Kidney (tissue), 22 donors: Measurements from ENCODE around the gene PODNL1. TPM values are rescaled to one million over a fixed set of nuclear protein-coding genes. Genes with fewer than 3 reads are reported as not detected.

Source experiments
- DNase-seq, 5 donors: peaks; one replicate each; pipeline ENCODE4 v3.0.0-alpha.2; 2013 to 2020
- FAIRE-seq: peaks from 2 replicates; lab custom pipeline; 2012; peaks lifted over from hg19 to GRCh38; lab: Jason Lieb, UNC
- H3K27ac ChIP-seq, 2 donors: one replicate each; pipeline ENCODE4 v1.7.0; 2013; ENCODE audit warnings: low read depth in 2 of 2, low read length in 2 of 2, inconsistent platforms in 1 of 2
- H3K27me3 ChIP-seq: one replicate; pipeline ENCODE4 v1.7.1; 2013; ENCODE audit warnings: low read length, inconsistent platforms; ENCODE audit not compliant: control insufficient read depth, insufficient read depth
- H3K36me3 ChIP-seq, 3 donors: one replicate each; pipeline versions ENCODE4 v1.7.0 to v1.7.1; 2013; ENCODE audit warnings: low read length in 3 of 3, control low read depth in 1 of 3, inconsistent platforms in 1 of 3; ENCODE audit not compliant: insufficient read depth in 3 of 3, control insufficient read depth in 2 of 3
- H3K4me1 ChIP-seq, 3 donors: one replicate each; pipeline versions ENCODE4 v1.7.0 to v1.7.1; 2013; ENCODE audit warnings: low read length in 3 of 3, inconsistent platforms in 1 of 3, low read depth in 1 of 3; ENCODE audit not compliant: control insufficient read depth in 2 of 3, insufficient read depth in 2 of 3
- H3K4me3 ChIP-seq, 3 donors: one replicate each; pipeline versions ENCODE4 v1.7.0 to v1.8.1; 2013; ENCODE audit warnings: low read length in 3 of 3, control low read depth in 1 of 3, inconsistent platforms in 1 of 3
- H3K9ac ChIP-seq, 3 donors: one replicate each; pipeline versions ENCODE4 v1.7.0 to v1.7.1; 2013; ENCODE audit warnings: low read length in 3 of 3, control low read depth in 1 of 3, inconsistent platforms in 1 of 3
- H3K9me3 ChIP-seq, 3 donors: one replicate each; pipeline versions ENCODE4 v1.7.0 to v1.7.1; 2013; ENCODE audit warnings: low read length in 3 of 3, control low read depth in 1 of 3, inconsistent platforms in 1 of 3; ENCODE audit not compliant: control insufficient read depth in 2 of 3, insufficient read depth in 1 of 3
- intact Hi-C: fragments of 100-400 bp; cut with DNase I; formaldehyde crosslinking; loops from one replicate; pipeline ENCODE4 v1.11.1; 2022
- long read RNA-seq, 10 donors: library from polyadenylated mRNA in 1 of 10; unstranded in 1 of 10; transcript quantifications; one replicate each; pipeline ENCODE4 v2.0.0 and lab custom pipeline, GENCODE V29; 2021 to 2026
- polyA plus RNA-seq: library from polyadenylated mRNA; stranded (reverse); fragments of 350-450 nt; fragmentation: Illumina TruSeq; extraction: RNeasy Lipid Tissue Mini Kit (QIAGEN cat#74804); gene quantifications from one replicate; pipeline ENCODE4 v1.2.3, GENCODE V29; 2014; ENCODE audit warnings: low read depth, low replicate concordance; ENCODE audit not compliant: insufficient read depth
- total RNA-seq: library from RNA; stranded (reverse); fragmentation: NEBNext Ultra II Directional; extraction: Animal tissue kit (Norgen Biotek cat#: 25700); gene quantifications from one replicate; pipeline ENCODE4 v1.2.1, GENCODE V29; 2021
- TF ChIP-seq, protein P1 (sequence below): IDR thresholded peaks from 3 replicates; pipeline ENCODE4 v1.5.1; 2012; ENCODE audit warnings: mild to moderate bottlenecking, moderate library complexity, borderline replicate concordance; ENCODE audit not compliant: insufficient read depth; ENCODE audit errors: extremely low read depth
- donor health status: control.
- donor health status: control.
- donor health status: control.
- donor health status: control.
- donor health status: control.
- donor health status: DM: yes; HTN: yes; CAD: no.
- donor health status: Normal renal cell carcinoma (clear cell type).

The PODNL1 gene, protein sequence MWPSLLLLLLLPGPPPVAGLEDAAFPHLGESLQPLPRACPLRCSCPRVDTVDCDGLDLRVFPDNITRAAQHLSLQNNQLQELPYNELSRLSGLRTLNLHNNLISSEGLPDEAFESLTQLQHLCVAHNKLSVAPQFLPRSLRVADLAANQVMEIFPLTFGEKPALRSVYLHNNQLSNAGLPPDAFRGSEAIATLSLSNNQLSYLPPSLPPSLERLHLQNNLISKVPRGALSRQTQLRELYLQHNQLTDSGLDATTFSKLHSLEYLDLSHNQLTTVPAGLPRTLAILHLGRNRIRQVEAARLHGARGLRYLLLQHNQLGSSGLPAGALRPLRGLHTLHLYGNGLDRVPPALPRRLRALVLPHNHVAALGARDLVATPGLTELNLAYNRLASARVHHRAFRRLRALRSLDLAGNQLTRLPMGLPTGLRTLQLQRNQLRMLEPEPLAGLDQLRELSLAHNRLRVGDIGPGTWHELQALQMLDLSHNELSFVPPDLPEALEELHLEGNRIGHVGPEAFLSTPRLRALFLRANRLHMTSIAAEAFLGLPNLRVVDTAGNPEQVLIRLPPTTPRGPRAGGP
- 3.0 TPM for total RNA-seq
- not detected for polyA plus RNA-seq
- long read RNA-seq, donor 1, result 0 reads
- long read RNA-seq, donor 2, result 0 reads
- long read RNA-seq, donor 3, result 0 reads
- long read RNA-seq, donor 4, result 0 reads
- long read RNA-seq, donor 5, result 0 reads
- long read RNA-seq, donor 6, result 0 reads
- long read RNA-seq, donor 7, partial matches to known transcripts, result 1 of 3 reads
- long read RNA-seq, donor 7, other reads (novel, unspliced or antisense), result 1 of 3 reads
- long read RNA-seq, donor 8, result 0 reads
- long read RNA-seq, donor 9, result 0 reads
- long read RNA-seq, donor 10, result 0 reads

DNA sequence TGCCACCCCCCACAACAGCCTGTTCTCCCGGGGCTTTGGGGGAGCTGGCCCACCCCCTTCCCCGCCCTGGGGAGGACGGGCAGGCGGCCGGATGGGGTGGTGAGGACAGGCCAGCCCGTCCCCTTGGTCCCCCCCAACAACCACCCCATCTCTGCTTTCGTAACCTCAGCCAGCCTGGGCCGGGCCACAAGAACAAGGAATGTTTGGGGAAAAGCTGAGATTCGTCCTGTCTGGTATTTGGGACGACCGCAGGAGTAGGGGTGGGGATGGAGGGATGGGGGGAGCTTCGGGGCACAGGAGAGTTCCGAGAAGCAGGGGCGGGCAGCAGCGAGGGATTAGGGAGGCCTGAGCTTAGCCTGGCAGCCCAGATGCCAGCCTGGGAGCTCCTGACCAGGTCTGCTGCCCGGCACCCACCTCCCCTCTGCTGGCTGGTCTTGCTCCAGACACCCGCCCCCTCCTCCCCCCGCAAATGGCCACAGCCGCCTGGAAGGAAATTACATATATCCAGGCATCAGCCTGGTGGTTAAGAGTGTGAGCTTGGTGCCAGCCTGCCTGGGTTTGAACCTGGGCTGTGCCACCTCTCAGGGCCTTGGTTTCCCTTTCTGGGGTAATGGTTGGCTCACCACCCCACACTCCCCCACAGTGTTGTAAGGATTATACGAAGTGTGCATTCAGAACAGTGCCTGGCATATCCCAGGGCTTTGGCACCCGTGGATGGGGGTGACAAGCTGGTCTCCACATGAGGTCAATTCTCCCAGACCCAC lies at the start of gene PODNL1:
TSS of gene PODNL1 (minus strand) at position 117 of the 764 bp plus-strand sequence. CDS start 236 bp downstream, outside the sequence.
- no peak within 1 kb of the TSS for H3K27ac ChIP-seq
- H3K36me3 ChIP-seq, result peaks cover 0 to 2% (median 0%) of the 10 kb centered on the region in 3 donors
- H3K4me1 ChIP-seq, result no peaks in the 10 kb centered on the region
- H3K9ac ChIP-seq, result no peak within 1 kb of the TSS
- FAIRE-seq, result no peak
- no peak within 1 kb of the TSS for H3K4me3 ChIP-seq
- DNase-seq, result peak in 4 of 5 donors; percentile 12 to 84 (median 46)
- intact Hi-C loops, result no loop called here
- TF ChIP-seq, protein P1, sequence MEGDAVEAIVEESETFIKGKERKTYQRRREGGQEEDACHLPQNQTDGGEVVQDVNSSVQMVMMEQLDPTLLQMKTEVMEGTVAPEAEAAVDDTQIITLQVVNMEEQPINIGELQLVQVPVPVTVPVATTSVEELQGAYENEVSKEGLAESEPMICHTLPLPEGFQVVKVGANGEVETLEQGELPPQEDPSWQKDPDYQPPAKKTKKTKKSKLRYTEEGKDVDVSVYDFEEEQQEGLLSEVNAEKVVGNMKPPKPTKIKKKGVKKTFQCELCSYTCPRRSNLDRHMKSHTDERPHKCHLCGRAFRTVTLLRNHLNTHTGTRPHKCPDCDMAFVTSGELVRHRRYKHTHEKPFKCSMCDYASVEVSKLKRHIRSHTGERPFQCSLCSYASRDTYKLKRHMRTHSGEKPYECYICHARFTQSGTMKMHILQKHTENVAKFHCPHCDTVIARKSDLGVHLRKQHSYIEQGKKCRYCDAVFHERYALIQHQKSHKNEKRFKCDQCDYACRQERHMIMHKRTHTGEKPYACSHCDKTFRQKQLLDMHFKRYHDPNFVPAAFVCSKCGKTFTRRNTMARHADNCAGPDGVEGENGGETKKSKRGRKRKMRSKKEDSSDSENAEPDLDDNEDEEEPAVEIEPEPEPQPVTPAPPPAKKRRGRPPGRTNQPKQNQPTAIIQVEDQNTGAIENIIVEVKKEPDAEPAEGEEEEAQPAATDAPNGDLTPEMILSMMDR, result no peak
- no peaks in the 10 kb centered on the region for H3K27me3 ChIP-seq
- no peaks in the 10 kb centered on the region for H3K9me3 ChIP-seq

DNA sequence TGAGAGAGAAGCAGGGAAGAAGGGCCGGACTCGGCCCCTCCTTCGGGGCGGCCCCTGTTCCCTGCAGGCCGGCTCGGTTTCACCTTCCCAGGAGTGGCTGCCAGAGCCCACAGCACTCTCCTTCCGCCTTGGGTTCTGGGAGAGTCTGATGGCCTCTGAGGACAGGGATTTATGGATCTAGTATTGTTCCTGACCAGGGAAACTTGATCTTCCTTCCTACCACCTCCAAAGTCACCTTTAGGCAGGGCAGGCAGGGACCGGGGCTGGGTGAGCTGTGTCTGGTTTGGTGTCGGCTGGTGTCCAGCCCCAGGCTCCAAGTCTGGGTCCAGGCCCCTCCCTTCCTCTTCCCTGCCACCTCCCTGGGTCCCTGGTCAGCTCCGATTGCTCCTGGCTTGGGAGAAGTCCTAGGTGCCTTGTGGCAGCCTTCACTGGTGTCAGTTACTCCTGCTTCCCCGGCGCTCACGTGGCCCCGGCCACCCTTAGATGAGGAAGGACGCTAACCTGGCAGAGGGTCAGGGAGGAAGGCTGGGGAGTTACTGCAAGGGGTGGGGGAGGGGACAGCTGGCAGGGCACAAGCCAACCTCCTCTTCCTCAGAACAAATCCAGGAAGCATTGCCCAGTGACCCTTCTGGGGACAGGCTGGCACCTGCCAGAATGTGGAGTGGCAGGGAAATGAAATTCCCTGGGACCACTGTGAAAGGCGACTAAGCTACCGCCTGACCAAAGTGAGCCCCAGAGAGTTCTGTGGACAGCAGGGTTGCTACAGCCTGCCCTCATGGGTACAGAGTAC lies 49.1 kb upstream of the PODNL1 start:
- TF ChIP-seq, protein P1, result no peak
- H3K4me3 ChIP-seq, result peak overlapping the region in 1 of 3 donors; percentile 17
- H3K27ac ChIP-seq, result peak overlapping the region; percentile 88 to 91
- H3K9ac ChIP-seq, result peak overlapping the region in 2 of 3 donors; percentile 48 to 67
- H3K4me1 ChIP-seq, result peaks cover 0 to 25% (median 18%) of the 10 kb centered on the region in 3 donors
- no peaks in the 10 kb centered on the region for H3K27me3 ChIP-seq
- FAIRE-seq, result no peak
- H3K9me3 ChIP-seq, result no peaks in the 10 kb centered on the region
- intact Hi-C loops, result no loop called here
- peaks cover 0 to 14% (median 6%) of the 10 kb centered on the region in 3 donors for H3K36me3 ChIP-seq
- peak; percentile 57 to 82 (median 61) for DNase-seq

DNA sequence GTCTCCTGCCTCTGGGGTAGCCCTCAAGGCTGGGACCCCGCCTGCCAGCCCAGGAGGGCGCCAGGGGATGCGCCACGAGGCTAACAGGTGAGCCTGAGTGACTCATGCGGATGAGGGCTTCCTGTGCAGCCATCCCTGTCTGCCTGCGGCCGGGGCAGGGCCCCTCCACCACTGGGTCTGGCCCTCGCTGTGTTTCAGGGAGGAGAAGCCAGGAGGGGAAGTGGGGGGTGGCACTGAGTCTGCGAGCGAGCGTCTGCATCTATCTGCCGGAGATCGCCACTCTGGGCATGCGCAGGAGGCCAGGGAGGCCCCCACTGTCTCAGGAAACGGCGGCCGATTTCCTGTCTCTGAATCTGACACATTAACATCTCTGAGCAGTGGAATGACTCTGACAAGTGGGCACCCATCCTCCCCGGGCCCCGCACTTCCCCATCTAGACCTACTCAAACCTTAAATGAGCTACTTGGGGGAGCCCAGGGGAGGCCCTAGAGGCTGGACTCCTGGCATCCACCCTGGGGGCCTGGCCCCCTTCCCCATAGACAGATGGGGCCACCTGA lies 48.2 kb upstream of the PODNL1 start:
- H3K4me3 ChIP-seq, result peak overlapping the region in 1 of 3 donors; percentile 17
- intact Hi-C loops, result no loop called here
- H3K9ac ChIP-seq, result peak overlapping the region in 2 of 3 donors; percentile 48 to 67
- TF ChIP-seq, protein P1, result no peak
- DNase-seq (peak; percentile 75 to 96 (median 86)), FAIRE-seq (no peak)
- H3K27me3 ChIP-seq, result no peaks in the 10 kb centered on the region
- peaks cover 0 to 12% (median 8%) of the 10 kb centered on the region in 3 donors for H3K36me3 ChIP-seq
- H3K27ac ChIP-seq, result peak overlapping the region; percentile 88 to 91
- H3K4me1 ChIP-seq, result peaks cover 0 to 25% (median 18%) of the 10 kb centered on the region in 3 donors
- no peaks in the 10 kb centered on the region for H3K9me3 ChIP-seq
